Endothelial cell of umbilical vein (primary cell): Measurements from ENCODE around the gene ACOT7. TPM values are rescaled to one million over a fixed set of nuclear protein-coding genes. Genes with fewer than 3 reads are reported as not detected.

Source experiments
- BruUV-seq: library from RNA; stranded (reverse); fragments of 400-500 nt; replicated peaks from 2 replicates; lab custom pipeline; 2021; lab: Mats Ljungman, UMichigan
- CTCF ChIA-PET: fragments of 300-600, 350-600 bp; sonication (Branson Sonifier 250); formaldehyde crosslinking; loops from one replicate; lab custom pipeline; 2021; ENCODE audit warnings: antibody characterized with exemption, inconsistent platforms; lab: Charles Lee
- POLR2A ChIA-PET: fragments of 300-600, 350-600 bp; sonication (Branson Sonifier 250); formaldehyde crosslinking; loops from one replicate; lab custom pipeline; 2021; ENCODE audit warnings: antibody characterized with exemption, inconsistent platforms; lab: Charles Lee
- DNase-seq: peaks from one replicate; pipeline ENCODE4 v3.0.0-alpha.2; 2011; ENCODE audit warnings: low read depth, low spot score
- FAIRE-seq: peaks from 2 replicates; lab custom pipeline; 2011; peaks lifted over from hg19 to GRCh38; lab: Jason Lieb, UNC
- H2AFZ ChIP-seq: 2 replicates; pipeline ENCODE4 v1.6.0; 2012; ENCODE audit warnings: low read depth, low read length, control low read depth, inconsistent platforms
- H3K27ac ChIP-seq: 2 replicates; pipeline ENCODE4 v1.5.1; 2011; ENCODE audit warnings: low read depth, mild to moderate bottlenecking, control low read depth, low read length, moderate library complexity; ENCODE audit not compliant: insufficient read depth
- H3K27me3 ChIP-seq, 2 experiments: 2 replicates each; pipeline versions ENCODE4 v1.6.0 to v1.6.1; 2011; ENCODE audit warnings: low read length in 2 of 2, mixed read lengths in 1 of 2; ENCODE audit not compliant: control insufficient read depth in 2 of 2, insufficient read depth in 2 of 2
- H3K36me3 ChIP-seq, 2 experiments: 2 replicates in 1 of 2; 3 replicates in 1 of 2; pipeline ENCODE4 v1.5.1; 2011; ENCODE audit warnings: low read length in 2 of 2, mild to moderate bottlenecking in 1 of 2, moderate library complexity in 1 of 2; ENCODE audit not compliant: control insufficient read depth in 2 of 2, insufficient read depth in 2 of 2; ENCODE audit errors: extremely low read depth in 1 of 2
- H3K4me1 ChIP-seq: 3 replicates; pipeline ENCODE4 v1.5.1; 2011; ENCODE audit warnings: mild to moderate bottlenecking, low read length; ENCODE audit not compliant: control insufficient read depth, insufficient read depth; ENCODE audit errors: extremely low read depth
- H3K4me2 ChIP-seq: 2 replicates; pipeline ENCODE4 v1.6.1; 2011; ENCODE audit warnings: low read length, control low read depth, mixed read lengths; ENCODE audit not compliant: insufficient read depth
- H3K4me3 ChIP-seq, 3 experiments: fragments of 200-600 bp in 1 of 3; sonication (generic), shearing (Covaris generic) in 1 of 3; replicated peaks in 1 of 3; 2 replicates each; pipeline ENCODE4 v1.5.1; 2011 to 2016; ENCODE audit warnings: control low read depth in 3 of 3, low read length in 3 of 3, mild to moderate bottlenecking in 2 of 3, inconsistent platforms in 1 of 3, low read depth in 1 of 3, moderate library complexity in 1 of 3; ENCODE audit not compliant: insufficient read depth in 1 of 3
- H3K79me2 ChIP-seq: 2 replicates; pipeline ENCODE4 v1.6.0; 2012; ENCODE audit warnings: low read length, inconsistent platforms; ENCODE audit not compliant: control insufficient read depth, insufficient read depth
- H3K9ac ChIP-seq: replicated peaks from 2 replicates; pipeline ENCODE3; 2011; ENCODE audit warnings: low read length, control low read depth; ENCODE audit not compliant: insufficient read depth; ENCODE audit errors: extremely low read depth
- H3K9me1 ChIP-seq: replicated peaks from 3 replicates; pipeline ENCODE4 v1.6.0; 2011; ENCODE audit warnings: mild to moderate bottlenecking, low read length; ENCODE audit not compliant: control insufficient read depth, insufficient read depth; ENCODE audit errors: extremely low read depth
- H3K9me3 ChIP-seq: replicated peaks from 2 replicates; pipeline ENCODE4 v1.5.1; 2012; ENCODE audit warnings: low read length, inconsistent platforms; ENCODE audit not compliant: control insufficient read depth, insufficient read depth
- H4K20me1 ChIP-seq: replicated peaks from 2 replicates; pipeline ENCODE3; 2011; ENCODE audit warnings: mild to moderate bottlenecking, low read length; ENCODE audit not compliant: control insufficient read depth, insufficient read depth; ENCODE audit errors: extremely low read depth
- EZH2 ChIP-seq: IDR thresholded peaks from 2 replicates; pipeline ENCODE4 v1.6.1; 2012; ENCODE audit warnings: borderline replicate concordance, low read depth, mild to moderate bottlenecking, moderate library complexity, low read length, inconsistent platforms; ENCODE audit not compliant: severe bottlenecking
- FOS ChIP-seq: IDR thresholded peaks from 2 replicates; pipeline ENCODE4 v1.6.1; 2011; ENCODE audit warnings: mild to moderate bottlenecking, low read length, moderate library complexity, borderline replicate concordance; ENCODE audit not compliant: insufficient read depth
- GATA2 ChIP-seq: IDR thresholded peaks from 2 replicates; pipeline ENCODE4 v1.7.0; 2011; ENCODE audit warnings: low read depth, mild to moderate bottlenecking, moderate library complexity, mixed read lengths, low read length; ENCODE audit not compliant: insufficient read length, insufficient read depth
- JUN ChIP-seq: IDR thresholded peaks from 2 replicates; pipeline ENCODE4 v1.6.1; 2011; ENCODE audit warnings: borderline replicate concordance, low read depth; ENCODE audit not compliant: insufficient read length, insufficient read depth
- MYC ChIP-seq: IDR thresholded peaks from one replicate; pipeline ENCODE4 v1.6.1; 2011; ENCODE audit warnings: mild to moderate bottlenecking, low read depth, low read length
- POLR2A ChIP-seq: IDR thresholded peaks from 2 replicates; pipeline ENCODE4 v1.6.1; 2012; ENCODE audit warnings: low read depth, mild to moderate bottlenecking, control low read depth, low read length
- POLR2AphosphoS5 ChIP-seq: IDR thresholded peaks from 2 replicates; pipeline ENCODE4 v1.6.1; 2012; ENCODE audit warnings: low read depth, mild to moderate bottlenecking, control low read depth, low read length, moderate library complexity; ENCODE audit not compliant: insufficient read depth
- dilution Hi-C: fragments of 300-500 bp; cut with MboI; formaldehyde crosslinking; loops from one replicate; pipeline ENCODE4 v1.15.0; 2019; ENCODE audit warnings: low sequenced_read_pairs; ENCODE audit not compliant: extremely low pct_ligation_motif_present
- intact Hi-C: fragments of 100-400 bp; cut with micrococcal nuclease; formaldehyde crosslinking; loops from one replicate; pipeline ENCODE4 v1.10.0; 2022
- polyA plus RNA-seq, 4 experiments: library from polyadenylated mRNA; depleted of rRNA in 3 of 4; stranded (reverse) in 3 of 4; unstranded in 1 of 4; fragments of >200 nt; gene quantifications; 2 replicates each; pipeline versions ENCODE4 v1.2.1 to v1.2.3, GENCODE V29; 2011 to 2012; ENCODE audit warnings: missing spikeins in 1 of 4
- total RNA-seq: library from RNA; stranded (reverse); gene quantifications from 2 replicates; pipeline ENCODE4 v1.2.3, GENCODE V29; 2021
- TF ChIP-seq, protein P1 (sequence below), 2 donors: IDR thresholded peaks; 1 replicate in 1 of 2; 2 replicates in 1 of 2; pipeline ENCODE4 v1.5.1; 2011; ENCODE audit warnings: low read length in 2 of 2, mild to moderate bottlenecking in 2 of 2, moderate library complexity in 2 of 2, control low read depth in 1 of 2, inconsistent platforms in 1 of 2, low read depth in 1 of 2; ENCODE audit not compliant: insufficient read depth in 1 of 2; ENCODE audit errors: extremely low read depth in 1 of 2
- TF ChIP-seq, protein P2 (sequence below): IDR thresholded peaks from 2 replicates; pipeline ENCODE4 v1.6.1; 2011; ENCODE audit not compliant: insufficient read depth, insufficient read length

ACOT7 gene
- total and polyA plus RNA-seq, 2 donors (not counting 3 experiments of a cell fraction or from before 2014, with no cell fraction given): 69.4 to 105 TPM

DNA sequence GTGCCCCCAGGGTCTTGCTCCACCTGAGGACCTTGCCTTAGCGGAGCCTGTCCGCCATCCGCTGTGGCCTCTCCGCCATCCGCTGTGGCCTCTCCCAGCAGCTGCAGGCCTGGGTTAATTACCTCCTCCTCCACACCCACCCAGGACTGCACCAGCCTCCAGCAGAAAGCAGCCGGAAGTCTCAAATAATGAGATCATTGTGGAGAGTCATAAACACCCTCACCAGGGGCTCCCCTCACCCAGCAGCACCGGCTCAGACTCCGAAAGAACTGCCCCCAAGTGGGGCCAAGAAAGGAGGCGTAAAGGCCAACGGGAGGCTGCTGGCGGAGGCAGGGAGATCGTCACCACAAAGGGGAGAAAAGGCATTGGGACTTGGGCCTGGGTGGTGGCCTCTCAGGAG, 122.0 kb downstream of the ACOT7 start:
- Histone ChIP-seq H3K36me3 (no peaks in the 10 kb centered on the region), H3K79me2 (no peaks in the 10 kb centered on the region), H3K27ac (no peak overlapping the region), H2AFZ (no peak overlapping the region), H3K4me2 (no peak overlapping the region), H3K27me3 (no peaks in the 10 kb centered on the region), H3K4me1 (no peaks in the 10 kb centered on the region), H3K4me3 (no peak overlapping the region), H3K9ac (no peak overlapping the region), H4K20me1 (no peaks in the 10 kb centered on the region), H3K9me3 (no peaks in the 10 kb centered on the region), H3K9me1 (no peaks in the 10 kb centered on the region)
- FAIRE-seq: no peak
- dilution Hi-C loops: no loop called here
- BruUV-seq: no TSS peak
- intact Hi-C loops: no loop called here
- DNase-seq: no peak
- CTCF ChIA-PET: no interaction called here
- POLR2A ChIA-PET: no interaction called here
- TF ChIP-seq POLR2A (no peak), GATA2 (no peak), MYC (no peak), POLR2AphosphoS5 (no peak), FOS (no peak)
- TF ChIP-seq, protein P1, sequence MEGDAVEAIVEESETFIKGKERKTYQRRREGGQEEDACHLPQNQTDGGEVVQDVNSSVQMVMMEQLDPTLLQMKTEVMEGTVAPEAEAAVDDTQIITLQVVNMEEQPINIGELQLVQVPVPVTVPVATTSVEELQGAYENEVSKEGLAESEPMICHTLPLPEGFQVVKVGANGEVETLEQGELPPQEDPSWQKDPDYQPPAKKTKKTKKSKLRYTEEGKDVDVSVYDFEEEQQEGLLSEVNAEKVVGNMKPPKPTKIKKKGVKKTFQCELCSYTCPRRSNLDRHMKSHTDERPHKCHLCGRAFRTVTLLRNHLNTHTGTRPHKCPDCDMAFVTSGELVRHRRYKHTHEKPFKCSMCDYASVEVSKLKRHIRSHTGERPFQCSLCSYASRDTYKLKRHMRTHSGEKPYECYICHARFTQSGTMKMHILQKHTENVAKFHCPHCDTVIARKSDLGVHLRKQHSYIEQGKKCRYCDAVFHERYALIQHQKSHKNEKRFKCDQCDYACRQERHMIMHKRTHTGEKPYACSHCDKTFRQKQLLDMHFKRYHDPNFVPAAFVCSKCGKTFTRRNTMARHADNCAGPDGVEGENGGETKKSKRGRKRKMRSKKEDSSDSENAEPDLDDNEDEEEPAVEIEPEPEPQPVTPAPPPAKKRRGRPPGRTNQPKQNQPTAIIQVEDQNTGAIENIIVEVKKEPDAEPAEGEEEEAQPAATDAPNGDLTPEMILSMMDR (IDR thresholded peaks at IDR 0.05; ENCODE audit: extremely low read depth in 1 of 2, insufficient read depth in 1 of 2, low read depth in 1 of 2, low read length in 2 of 2): no peak
- TF ChIP-seq, protein P2, sequence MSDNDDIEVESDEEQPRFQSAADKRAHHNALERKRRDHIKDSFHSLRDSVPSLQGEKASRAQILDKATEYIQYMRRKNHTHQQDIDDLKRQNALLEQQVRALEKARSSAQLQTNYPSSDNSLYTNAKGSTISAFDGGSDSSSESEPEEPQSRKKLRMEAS: no peak

DNA sequence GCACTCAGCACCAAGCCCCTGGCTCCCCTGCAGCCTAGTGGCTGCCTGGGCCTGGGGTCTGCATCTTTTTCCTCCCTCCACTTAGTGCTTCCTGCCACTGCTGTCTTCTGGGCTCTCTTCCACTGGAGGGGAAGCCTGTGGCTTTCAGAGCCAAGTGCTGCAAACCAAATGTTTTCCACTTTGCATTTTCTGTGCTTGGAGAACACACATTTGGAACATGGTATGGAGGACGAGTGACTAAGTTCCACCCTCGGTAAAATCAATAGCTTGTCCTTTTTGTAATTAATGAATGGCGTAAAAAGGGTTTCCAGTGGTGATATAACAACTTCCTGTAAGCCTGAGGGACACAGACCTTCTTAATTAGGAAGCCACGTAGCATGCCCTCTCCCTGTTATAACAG, 122.6 kb downstream of the ACOT7 start:
- H3K9me1 ChIP-seq: no peaks in the 10 kb centered on the region
- ChIA-PET POLR2A (no interaction called here), CTCF (no interaction called here)
- no peaks in the 10 kb centered on the region for H4K20me1 ChIP-seq
- H3K9ac ChIP-seq: no peak overlapping the region
- H3K36me3 ChIP-seq: no peaks in the 10 kb centered on the region
- H3K4me3 ChIP-seq: no peak overlapping the region
- H3K79me2 ChIP-seq: no peaks in the 10 kb centered on the region
- no TSS peak for BruUV-seq
- H3K4me1 ChIP-seq: no peaks in the 10 kb centered on the region
- no peak for FAIRE-seq
- no peak overlapping the region for H2AFZ ChIP-seq
- dilution Hi-C loops (no loop called here), intact Hi-C loops (no loop called here)
- H3K4me2 ChIP-seq: no peak overlapping the region
- no peaks in the 10 kb centered on the region for H3K27me3 ChIP-seq
- TF ChIP-seq POLR2A: no peak
- TF ChIP-seq, protein P1 (IDR thresholded peaks at IDR 0.05; ENCODE audit: extremely low read depth in 1 of 2, insufficient read depth in 1 of 2, low read depth in 1 of 2, low read length in 2 of 2): no peak
- TF ChIP-seq JUN: no peak
- TF ChIP-seq POLR2AphosphoS5: no peak
- no peak for TF ChIP-seq MYC
- no peak for TF ChIP-seq GATA2
- TF ChIP-seq EZH2: no peak
- TF ChIP-seq FOS: no peak
- TF ChIP-seq, protein P2: no peak
- DNase-seq: no peak
- no peaks in the 10 kb centered on the region for H3K9me3 ChIP-seq
- H3K27ac ChIP-seq: no peak overlapping the region
